ENCODE measurements around the gene TTLL1. TPM values are rescaled to one million over a fixed set of nuclear protein-coding genes. Genes with fewer than 3 reads are reported as not detected.

The TTLL1 gene
- total RNA-seq, 1 experiment from 2014 or later, result 5.5 TPM

DNA sequence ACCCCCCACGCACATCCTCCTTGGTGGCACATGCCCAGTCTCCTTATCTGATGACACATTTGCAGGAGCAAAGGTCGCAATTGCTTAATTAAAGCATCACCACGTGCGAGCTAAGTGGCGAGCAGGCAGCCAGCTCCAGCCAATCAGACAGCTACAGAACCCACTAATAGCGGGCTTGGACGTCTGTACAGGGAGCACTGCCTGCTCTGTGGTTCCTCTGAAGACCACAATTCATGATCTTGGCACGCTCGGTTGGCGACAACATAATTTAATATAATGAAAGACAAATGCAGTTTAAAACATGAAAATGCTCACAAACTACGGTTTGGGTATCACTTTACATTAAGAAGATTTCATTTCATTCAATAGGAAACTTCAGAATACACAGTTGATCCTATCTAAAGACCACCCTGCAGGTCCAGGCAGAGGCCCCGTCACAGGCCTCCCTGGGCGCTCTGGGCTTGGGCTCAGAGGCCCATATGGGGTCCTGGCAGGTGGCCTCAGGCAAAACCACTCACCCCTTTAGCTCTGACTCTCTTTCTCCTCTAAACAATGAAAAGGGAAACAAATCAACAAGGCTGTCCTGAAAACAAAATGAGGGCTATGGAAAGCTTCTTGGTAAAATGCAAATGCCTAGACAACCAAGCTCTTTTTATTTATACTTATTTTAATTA, 84.7 kb downstream of the TTLL1 start:
- Mint-ChIP-seq H3K27me3 (ENCODE audit: low read depth) (no peaks in the 10 kb centered on the region), H3K4me1 (peaks cover 81% of the 10 kb centered on the region), H3K4me3 (no peak overlapping the region), H3K27ac (no peak overlapping the region), H3K9me3 (peaks cover 6% of the 10 kb centered on the region), H3K36me3 (peaks cover 6% of the 10 kb centered on the region)
- POLR2A ChIA-PET, result interaction anchor here (0.6 to 2.6 kb wide), 2 partner anchors 10 to 54 kb away, joined by 3 to 12 read pairs; partner anchors contain the start of gene PACSIN2
- CTCF ChIA-PET, result interaction anchor here (1.1 to 1.8 kb wide), 2 partner anchors 14 to 56 kb away, joined by 3 to 4 read pairs; no protein-coding TSS in a partner anchor
- DNase-seq (ENCODE audit: low spot score) (no peak), ATAC-seq (no peak)
- TF ChIP-seq, protein P1, sequence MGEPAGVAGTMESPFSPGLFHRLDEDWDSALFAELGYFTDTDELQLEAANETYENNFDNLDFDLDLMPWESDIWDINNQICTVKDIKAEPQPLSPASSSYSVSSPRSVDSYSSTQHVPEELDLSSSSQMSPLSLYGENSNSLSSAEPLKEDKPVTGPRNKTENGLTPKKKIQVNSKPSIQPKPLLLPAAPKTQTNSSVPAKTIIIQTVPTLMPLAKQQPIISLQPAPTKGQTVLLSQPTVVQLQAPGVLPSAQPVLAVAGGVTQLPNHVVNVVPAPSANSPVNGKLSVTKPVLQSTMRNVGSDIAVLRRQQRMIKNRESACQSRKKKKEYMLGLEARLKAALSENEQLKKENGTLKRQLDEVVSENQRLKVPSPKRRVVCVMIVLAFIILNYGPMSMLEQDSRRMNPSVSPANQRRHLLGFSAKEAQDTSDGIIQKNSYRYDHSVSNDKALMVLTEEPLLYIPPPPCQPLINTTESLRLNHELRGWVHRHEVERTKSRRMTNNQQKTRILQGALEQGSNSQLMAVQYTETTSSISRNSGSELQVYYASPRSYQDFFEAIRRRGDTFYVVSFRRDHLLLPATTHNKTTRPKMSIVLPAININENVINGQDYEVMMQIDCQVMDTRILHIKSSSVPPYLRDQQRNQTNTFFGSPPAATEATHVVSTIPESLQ (CRISPR knock-in tag; IDR thresholded peaks at IDR 0.05), result no peak
- peak; percentile 52 for TF ChIP-seq GABPB1 (CRISPR knock-in tag; IDR thresholded peaks at IDR 0.05)
- TF ChIP-seq ZNF423 (CRISPR knock-in tag; IDR thresholded peaks at IDR 0.05), result peak; percentile 21; the same call in 1 of the 2 replicates

DNA sequence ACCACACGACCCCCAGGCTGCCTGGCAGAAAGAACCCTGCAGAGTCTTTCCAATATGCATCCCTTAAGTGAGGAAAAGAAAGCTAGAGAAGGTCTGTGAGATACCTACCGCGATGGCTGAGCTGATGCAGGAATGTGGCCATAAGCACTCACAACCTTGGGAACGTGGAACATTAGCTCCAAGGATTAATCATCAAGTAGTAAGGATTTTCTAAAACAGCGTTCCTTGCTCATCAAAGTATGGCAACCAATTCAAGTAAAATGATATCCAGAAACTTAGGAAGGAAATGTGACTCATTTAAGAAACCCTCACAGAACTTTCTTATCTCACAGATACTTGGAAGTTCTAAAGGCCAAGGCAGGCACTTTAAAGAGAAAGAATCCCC, 87.0 kb downstream of the TTLL1 start:
- POLR2A ChIA-PET, result interaction anchor here (1.8 kb wide), 1 partner anchor 13 kb away, joined by 9 read pairs; the partner anchor contains the start of gene PACSIN2
- no peak overlapping the region for H3K4me3 Mint-ChIP-seq
- CTCF ChIA-PET, result interaction anchor here (0.5 to 2.7 kb wide), 5 partner anchors 12 to 99 kb away, joined by 3 to 14 read pairs (median 5); partner anchors contain the start of gene PACSIN2
- ATAC-seq (peak; percentile 66), DNase-seq (ENCODE audit: low spot score) (no peak)
- peak overlapping the region; percentile 39 for H3K27ac Mint-ChIP-seq
- H3K9me3 Mint-ChIP-seq, result peaks cover 18% of the 10 kb centered on the region
- no peaks in the 10 kb centered on the region for H3K27me3 Mint-ChIP-seq (ENCODE audit: low read depth)
- H3K36me3 Mint-ChIP-seq, result peaks cover 21% of the 10 kb centered on the region
- peaks cover 88% of the 10 kb centered on the region for H3K4me1 Mint-ChIP-seq
- TF ChIP-seq, protein P2, sequence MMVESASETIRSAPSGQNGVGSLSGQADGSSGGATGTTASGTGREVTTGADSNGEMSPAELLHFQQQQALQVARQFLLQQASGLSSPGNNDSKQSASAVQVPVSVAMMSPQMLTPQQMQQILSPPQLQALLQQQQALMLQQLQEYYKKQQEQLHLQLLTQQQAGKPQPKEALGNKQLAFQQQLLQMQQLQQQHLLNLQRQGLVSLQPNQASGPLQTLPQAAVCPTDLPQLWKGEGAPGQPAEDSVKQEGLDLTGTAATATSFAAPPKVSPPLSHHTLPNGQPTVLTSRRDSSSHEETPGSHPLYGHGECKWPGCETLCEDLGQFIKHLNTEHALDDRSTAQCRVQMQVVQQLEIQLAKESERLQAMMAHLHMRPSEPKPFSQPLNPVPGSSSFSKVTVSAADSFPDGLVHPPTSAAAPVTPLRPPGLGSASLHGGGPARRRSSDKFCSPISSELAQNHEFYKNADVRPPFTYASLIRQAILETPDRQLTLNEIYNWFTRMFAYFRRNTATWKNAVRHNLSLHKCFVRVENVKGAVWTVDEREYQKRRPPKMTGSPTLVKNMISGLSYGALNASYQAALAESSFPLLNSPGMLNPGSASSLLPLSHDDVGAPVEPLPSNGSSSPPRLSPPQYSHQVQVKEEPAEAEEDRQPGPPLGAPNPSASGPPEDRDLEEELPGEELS (CRISPR knock-in tag; IDR thresholded peaks at IDR 0.05), result no peak
- TF ChIP-seq TEAD4 (CRISPR knock-in tag; IDR thresholded peaks at IDR 0.05) (no peak), ZNF416 (CRISPR knock-in tag; IDR thresholded peaks at IDR 0.05) (no peak), GABPB1 (CRISPR knock-in tag; IDR thresholded peaks at IDR 0.05) (no peak), FOXP1 (CRISPR knock-in tag; IDR thresholded peaks at IDR 0.05; ENCODE audit: borderline replicate concordance) (no peak), SP1 (CRISPR knock-in tag; conservative IDR thresholded peaks at IDR 0.05) (no peak), SMAD3 (CRISPR knock-in tag; IDR thresholded peaks at IDR 0.05; ENCODE audit: borderline replicate concordance) (no peak), CREM (CRISPR knock-in tag; IDR thresholded peaks at IDR 0.05) (no peak), NFYB (CRISPR knock-in tag; conservative IDR thresholded peaks at IDR 0.05; ENCODE audit: low read depth) (no peak), NR1H2 (CRISPR knock-in tag; IDR thresholded peaks at IDR 0.05) (no peak), ELF4 (CRISPR knock-in tag; IDR thresholded peaks at IDR 0.05; ENCODE audit: low read depth) (no peak)
- TF ChIP-seq, protein P3, sequence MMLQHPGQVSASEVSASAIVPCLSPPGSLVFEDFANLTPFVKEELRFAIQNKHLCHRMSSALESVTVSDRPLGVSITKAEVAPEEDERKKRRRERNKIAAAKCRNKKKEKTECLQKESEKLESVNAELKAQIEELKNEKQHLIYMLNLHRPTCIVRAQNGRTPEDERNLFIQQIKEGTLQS (CRISPR knock-in tag; conservative IDR thresholded peaks at IDR 0.05), result no peak
- TF ChIP-seq, protein P4, sequence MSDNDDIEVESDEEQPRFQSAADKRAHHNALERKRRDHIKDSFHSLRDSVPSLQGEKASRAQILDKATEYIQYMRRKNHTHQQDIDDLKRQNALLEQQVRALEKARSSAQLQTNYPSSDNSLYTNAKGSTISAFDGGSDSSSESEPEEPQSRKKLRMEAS (CRISPR knock-in tag; IDR thresholded peaks at IDR 0.05), result no peak
- TF ChIP-seq, protein P5, sequence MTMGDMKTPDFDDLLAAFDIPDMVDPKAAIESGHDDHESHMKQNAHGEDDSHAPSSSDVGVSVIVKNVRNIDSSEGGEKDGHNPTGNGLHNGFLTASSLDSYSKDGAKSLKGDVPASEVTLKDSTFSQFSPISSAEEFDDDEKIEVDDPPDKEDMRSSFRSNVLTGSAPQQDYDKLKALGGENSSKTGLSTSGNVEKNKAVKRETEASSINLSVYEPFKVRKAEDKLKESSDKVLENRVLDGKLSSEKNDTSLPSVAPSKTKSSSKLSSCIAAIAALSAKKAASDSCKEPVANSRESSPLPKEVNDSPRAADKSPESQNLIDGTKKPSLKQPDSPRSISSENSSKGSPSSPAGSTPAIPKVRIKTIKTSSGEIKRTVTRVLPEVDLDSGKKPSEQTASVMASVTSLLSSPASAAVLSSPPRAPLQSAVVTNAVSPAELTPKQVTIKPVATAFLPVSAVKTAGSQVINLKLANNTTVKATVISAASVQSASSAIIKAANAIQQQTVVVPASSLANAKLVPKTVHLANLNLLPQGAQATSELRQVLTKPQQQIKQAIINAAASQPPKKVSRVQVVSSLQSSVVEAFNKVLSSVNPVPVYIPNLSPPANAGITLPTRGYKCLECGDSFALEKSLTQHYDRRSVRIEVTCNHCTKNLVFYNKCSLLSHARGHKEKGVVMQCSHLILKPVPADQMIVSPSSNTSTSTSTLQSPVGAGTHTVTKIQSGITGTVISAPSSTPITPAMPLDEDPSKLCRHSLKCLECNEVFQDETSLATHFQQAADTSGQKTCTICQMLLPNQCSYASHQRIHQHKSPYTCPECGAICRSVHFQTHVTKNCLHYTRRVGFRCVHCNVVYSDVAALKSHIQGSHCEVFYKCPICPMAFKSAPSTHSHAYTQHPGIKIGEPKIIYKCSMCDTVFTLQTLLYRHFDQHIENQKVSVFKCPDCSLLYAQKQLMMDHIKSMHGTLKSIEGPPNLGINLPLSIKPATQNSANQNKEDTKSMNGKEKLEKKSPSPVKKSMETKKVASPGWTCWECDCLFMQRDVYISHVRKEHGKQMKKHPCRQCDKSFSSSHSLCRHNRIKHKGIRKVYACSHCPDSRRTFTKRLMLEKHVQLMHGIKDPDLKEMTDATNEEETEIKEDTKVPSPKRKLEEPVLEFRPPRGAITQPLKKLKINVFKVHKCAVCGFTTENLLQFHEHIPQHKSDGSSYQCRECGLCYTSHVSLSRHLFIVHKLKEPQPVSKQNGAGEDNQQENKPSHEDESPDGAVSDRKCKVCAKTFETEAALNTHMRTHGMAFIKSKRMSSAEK (CRISPR knock-in tag; IDR thresholded peaks at IDR 0.05; ENCODE audit: borderline replicate concordance), result no peak
- TF ChIP-seq, protein P6, sequence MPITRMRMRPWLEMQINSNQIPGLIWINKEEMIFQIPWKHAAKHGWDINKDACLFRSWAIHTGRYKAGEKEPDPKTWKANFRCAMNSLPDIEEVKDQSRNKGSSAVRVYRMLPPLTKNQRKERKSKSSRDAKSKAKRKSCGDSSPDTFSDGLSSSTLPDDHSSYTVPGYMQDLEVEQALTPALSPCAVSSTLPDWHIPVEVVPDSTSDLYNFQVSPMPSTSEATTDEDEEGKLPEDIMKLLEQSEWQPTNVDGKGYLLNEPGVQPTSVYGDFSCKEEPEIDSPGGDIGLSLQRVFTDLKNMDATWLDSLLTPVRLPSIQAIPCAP (CRISPR knock-in tag; IDR thresholded peaks at IDR 0.05), result no peak
- TF ChIP-seq, protein P7, sequence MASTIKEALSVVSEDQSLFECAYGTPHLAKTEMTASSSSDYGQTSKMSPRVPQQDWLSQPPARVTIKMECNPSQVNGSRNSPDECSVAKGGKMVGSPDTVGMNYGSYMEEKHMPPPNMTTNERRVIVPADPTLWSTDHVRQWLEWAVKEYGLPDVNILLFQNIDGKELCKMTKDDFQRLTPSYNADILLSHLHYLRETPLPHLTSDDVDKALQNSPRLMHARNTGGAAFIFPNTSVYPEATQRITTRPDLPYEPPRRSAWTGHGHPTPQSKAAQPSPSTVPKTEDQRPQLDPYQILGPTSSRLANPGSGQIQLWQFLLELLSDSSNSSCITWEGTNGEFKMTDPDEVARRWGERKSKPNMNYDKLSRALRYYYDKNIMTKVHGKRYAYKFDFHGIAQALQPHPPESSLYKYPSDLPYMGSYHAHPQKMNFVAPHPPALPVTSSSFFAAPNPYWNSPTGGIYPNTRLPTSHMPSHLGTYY (CRISPR knock-in tag; IDR thresholded peaks at IDR 0.05), result no peak
- TF ChIP-seq, protein P8, sequence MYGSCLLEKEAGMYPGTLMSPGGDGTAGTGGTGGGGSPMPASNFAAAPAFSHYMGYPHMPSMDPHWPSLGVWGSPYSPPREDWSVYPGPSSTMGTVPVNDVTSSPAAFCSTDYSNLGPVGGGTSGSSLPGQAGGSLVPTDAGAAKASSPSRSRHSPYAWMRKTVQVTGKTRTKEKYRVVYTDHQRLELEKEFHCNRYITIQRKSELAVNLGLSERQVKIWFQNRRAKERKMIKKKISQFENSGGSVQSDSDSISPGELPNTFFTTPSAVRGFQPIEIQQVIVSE (CRISPR knock-in tag; IDR thresholded peaks at IDR 0.05; ENCODE audit: borderline replicate concordance), result no peak
- TF ChIP-seq, protein P9, sequence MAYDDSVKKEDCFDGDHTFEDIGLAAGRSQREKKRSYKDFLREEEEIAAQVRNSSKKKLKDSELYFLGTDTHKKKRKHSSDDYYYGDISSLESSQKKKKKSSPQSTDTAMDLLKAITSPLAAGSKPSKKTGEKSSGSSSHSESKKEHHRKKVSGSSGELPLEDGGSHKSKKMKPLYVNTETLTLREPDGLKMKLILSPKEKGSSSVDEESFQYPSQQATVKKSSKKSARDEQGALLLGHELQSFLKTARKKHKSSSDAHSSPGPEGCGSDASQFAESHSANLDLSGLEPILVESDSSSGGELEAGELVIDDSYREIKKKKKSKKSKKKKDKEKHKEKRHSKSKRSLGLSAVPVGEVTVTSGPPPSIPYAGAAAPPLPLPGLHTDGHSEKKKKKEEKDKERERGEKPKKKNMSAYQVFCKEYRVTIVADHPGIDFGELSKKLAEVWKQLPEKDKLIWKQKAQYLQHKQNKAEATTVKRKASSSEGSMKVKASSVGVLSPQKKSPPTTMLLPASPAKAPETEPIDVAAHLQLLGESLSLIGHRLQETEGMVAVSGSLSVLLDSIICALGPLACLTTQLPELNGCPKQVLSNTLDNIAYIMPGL (CRISPR knock-in tag; IDR thresholded peaks at IDR 0.05), result no peak
